HUES6 (cell line): ENCODE data around the gene MDC1.

ENCODE experiments used
- H3K27ac ChIP-seq: 2 replicates; pipeline ENCODE4 v1.7.0; 2013; ENCODE audit warnings: low read depth, mild to moderate bottlenecking, low read length, inconsistent platforms
- H3K27me3 ChIP-seq: 2 replicates; pipeline ENCODE4 v1.6.1; 2013; ENCODE audit warnings: low read length; ENCODE audit not compliant: control insufficient read depth, insufficient read depth
- H3K36me3 ChIP-seq: 2 replicates; pipeline ENCODE4 v1.6.1; 2013; ENCODE audit warnings: low read length; ENCODE audit not compliant: control insufficient read depth, insufficient read depth
- H3K4me1 ChIP-seq: 2 replicates; pipeline ENCODE4 v1.6.1; 2013; ENCODE audit warnings: low read length; ENCODE audit not compliant: control insufficient read depth, insufficient read depth
- H3K4me3 ChIP-seq: 2 replicates; pipeline ENCODE4 v1.5.1; 2013; ENCODE audit warnings: low read depth, low read length
- H3K9ac ChIP-seq: one replicate; pipeline ENCODE4 v1.6.1; 2013; ENCODE audit warnings: mild to moderate bottlenecking, low read length
- H3K9me3 ChIP-seq: 2 replicates; pipeline ENCODE4 v1.6.1; 2013; ENCODE audit warnings: low read depth, low read length; ENCODE audit not compliant: control insufficient read depth, insufficient read depth

Gene MDC1

DNA sequence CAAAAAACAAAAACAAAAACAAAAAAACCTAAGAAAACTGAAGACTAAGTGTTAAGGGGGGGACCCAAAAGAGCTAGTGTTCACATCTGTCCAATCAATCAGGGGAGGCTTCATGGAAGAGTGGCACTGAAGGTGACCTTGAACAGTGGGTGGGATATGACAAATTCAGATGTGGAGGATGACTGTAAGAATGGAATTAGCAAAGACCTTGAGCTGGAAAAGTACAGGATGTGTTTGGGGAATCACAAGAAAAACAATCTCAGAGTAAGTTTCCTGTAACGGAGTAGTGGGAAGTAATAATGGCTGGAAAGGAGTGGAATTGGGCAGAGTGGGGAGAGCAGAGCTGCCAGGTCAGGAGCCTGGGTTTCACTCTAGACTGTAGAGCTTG lies 30.2 kb upstream of the MDC1 start:
- Histone ChIP-seq H3K9ac (no peak overlapping the region), H3K27me3 (no peaks in the 10 kb centered on the region), H3K36me3 (peaks cover 12% of the 10 kb centered on the region; the same call in 1 of the 2 replicates), H3K27ac (no peak overlapping the region), H3K4me3 (no peak overlapping the region), H3K4me1 (peaks cover 20% of the 10 kb centered on the region), H3K9me3 (no peaks in the 10 kb centered on the region)

DNA sequence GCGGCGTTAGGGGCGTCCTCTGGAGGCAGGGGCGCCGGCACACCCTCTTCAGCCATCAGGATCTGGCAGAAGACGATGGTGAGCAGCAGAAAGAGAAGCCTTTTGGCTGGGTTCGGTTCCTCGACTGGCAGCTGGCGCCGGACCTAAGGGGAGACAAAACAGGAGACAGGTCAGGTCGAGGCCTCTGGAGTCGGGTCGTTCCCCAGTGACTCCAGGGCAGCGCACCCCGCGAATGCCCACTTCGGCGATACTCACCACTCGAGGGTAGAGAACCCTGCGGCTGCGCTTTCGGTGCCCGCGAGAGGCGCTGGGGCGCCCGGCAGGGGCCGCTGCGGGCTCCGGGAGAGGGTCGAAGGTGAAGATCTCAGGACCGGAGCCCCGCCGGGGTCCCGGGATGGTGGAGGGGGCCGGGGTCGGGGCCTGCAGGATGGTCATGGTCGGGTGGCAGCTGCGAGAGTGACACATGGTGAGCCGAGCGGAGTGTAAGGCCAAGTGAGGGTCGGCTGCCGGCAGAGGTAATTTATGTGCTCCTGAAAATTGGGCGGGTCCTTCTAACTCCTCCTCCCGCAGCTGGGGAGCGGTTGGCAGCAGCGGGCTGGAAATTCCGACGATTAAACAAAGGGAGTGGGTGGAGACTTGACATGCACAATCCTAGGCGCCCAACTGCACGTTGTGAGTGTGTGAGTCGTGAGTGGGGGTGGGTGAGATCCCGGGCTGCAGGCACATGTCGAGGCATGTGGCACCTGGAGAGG lies 27.1 kb upstream of the MDC1 start, which contains the start of gene IER3:
IER3 (minus strand) TSS at position 494 of the 752 bp plus-strand sequence; CDS start at position 465, 29 bp downstream.
- Histone ChIP-seq H3K4me3 (peak within 1 kb of the TSS; percentile 97), H3K36me3 (peaks cover 30% of the 10 kb centered on the region), H3K4me1 (peaks cover 24% of the 10 kb centered on the region), H3K9me3 (no peaks in the 10 kb centered on the region), H3K27me3 (no peaks in the 10 kb centered on the region), H3K27ac (peak within 1 kb of the TSS; percentile 62; the same call in 1 of the 2 replicates), H3K9ac (peak within 1 kb of the TSS; percentile 99)

DNA sequence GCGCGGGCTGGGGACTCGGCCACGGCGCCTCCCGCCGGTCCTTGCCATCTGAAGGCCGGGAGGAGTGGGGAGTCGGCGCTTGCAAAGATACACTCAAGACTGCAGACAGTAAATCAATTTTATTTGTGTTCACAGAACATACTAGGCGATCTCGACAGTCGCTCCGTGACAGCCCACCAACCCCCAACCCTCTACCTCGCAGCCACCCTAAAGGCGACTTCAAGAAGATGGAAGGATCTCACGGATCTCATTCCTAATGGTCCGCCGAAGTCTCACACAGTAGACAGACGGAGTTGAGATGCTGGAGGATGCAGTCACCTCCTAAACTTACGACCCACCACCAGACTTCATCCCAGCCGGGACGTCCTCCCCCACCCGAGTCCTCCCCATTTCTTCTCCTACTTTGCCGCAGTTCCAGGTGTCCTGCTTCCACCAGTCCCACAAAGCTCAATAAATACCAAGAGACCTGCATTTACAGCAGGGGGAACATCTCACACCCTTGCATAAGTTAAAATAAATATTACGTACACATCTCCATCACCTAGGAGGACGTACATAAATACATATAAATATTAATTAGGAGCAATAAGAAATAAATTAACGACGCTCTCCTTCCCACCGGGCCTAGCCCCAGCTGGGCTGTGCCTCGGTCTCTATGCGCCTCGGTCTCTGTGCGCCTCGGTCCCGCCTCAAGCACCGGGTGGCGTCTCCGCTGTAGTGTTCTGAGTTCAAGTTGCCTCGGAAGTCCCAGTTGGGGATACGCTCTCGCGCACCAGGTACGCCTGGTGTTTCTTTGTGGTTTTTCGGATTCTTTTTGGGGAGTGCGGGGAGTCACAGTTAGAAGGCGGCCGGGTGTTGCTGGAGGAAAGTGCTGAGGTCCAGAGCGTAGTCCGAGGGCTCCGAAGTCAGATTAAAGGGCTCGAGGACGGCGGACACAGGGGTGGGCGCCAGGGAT lies 26.3 kb upstream of the MDC1 start:
- H3K27me3 ChIP-seq, result no peaks in the 10 kb centered on the region
- H3K4me3 ChIP-seq, result peak overlapping the region; percentile 97
- peaks cover 38% of the 10 kb centered on the region for H3K36me3 ChIP-seq
- H3K9me3 ChIP-seq, result no peaks in the 10 kb centered on the region
- H3K9ac ChIP-seq, result peak overlapping the region; percentile 99
- peak overlapping the region; percentile 62; the same call in 1 of the 2 replicates for H3K27ac ChIP-seq
- H3K4me1 ChIP-seq, result peaks cover 15% of the 10 kb centered on the region; the same call in 1 of the 2 replicates

DNA sequence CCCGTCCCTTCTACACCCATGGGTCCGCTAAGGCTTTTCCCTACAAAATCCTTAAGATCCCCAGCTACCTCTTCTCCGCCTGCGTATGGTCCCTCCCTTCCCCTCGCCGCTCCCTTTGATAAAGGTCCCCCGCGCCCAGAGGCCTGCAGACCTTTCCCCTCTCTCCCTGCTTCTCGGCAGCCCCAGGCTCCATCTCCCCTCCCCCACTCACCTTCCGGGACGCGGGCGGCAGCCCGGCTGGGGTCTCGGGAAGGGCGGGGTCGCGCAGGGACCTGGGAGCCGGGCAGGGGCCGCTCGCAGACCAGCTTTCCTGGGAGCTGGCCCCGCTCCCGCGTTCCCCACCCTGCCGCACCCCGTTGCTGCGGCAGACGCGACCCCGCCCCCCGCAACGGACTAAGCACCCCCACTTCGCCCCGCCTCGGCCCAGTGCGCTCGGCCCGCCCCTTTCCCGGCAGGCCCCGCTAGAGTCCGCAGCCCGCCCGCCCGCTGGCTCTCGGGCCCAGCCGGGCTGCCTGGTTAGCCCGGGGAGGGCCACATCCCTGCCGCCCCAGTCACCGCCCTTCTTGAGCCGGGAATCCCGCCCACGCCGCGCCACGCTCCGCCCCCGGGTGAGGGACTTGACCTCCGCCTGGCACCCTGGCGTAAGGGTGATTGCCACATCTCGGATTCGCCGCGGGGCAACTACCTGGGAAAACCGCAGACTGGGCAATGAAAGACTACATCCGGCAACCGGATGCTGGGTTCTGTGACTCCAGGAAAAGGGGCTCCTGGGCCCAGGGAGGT lies 25.4 kb upstream of the MDC1 start, which contains the start of gene FLOT1:
FLOT1 (minus strand) TSS at position 372 of the 783 bp plus-strand sequence. CDS start 498 bp downstream, outside the sequence.
- H3K27me3 ChIP-seq, result no peaks in the 10 kb centered on the region
- H3K4me1 ChIP-seq, result peaks cover 15% of the 10 kb centered on the region; the same call in 1 of the 2 replicates
- H3K4me3 ChIP-seq, result peak within 1 kb of the TSS; percentile 97
- peak within 1 kb of the TSS; percentile 99 for H3K9ac ChIP-seq
- H3K9me3 ChIP-seq, result no peaks in the 10 kb centered on the region
- H3K27ac ChIP-seq, result peak within 1 kb of the TSS; percentile 62; the same call in 1 of the 2 replicates
- peaks cover 47% of the 10 kb centered on the region for H3K36me3 ChIP-seq

DNA sequence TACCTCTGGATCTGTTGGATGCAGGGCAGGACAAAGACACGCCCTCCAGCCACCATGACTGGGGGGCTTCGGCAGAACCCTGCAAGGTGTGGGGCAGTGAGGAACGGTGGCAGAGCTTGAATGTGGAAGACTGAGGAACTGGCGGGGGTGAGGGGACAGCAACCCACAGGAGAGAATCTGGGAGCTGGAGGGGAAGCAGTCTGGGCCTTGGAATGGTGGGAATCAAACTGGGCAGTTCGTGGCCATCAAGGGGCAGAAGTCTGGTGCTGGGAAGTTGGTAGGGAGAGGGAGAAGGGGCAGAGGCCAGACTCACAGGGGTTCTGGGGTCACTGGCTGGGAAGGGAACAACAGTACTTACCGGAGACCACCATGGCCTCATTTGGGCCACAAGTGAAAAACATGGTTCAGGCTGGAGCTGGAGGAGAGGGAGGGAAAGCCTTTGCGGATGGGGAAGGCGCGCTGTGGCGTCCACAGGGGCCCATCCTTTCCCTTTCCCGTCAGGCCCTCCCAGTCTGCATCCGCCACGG lies 24.8 kb upstream of the MDC1 start:
- Histone ChIP-seq H3K27me3 (no peaks in the 10 kb centered on the region), H3K4me3 (peak overlapping the region; percentile 97), H3K4me1 (peaks cover 15% of the 10 kb centered on the region; the same call in 1 of the 2 replicates), H3K9ac (peak overlapping the region; percentile 99), H3K36me3 (peaks cover 53% of the 10 kb centered on the region), H3K27ac (peak overlapping the region; percentile 62; the same call in 1 of the 2 replicates), H3K9me3 (no peaks in the 10 kb centered on the region)

DNA sequence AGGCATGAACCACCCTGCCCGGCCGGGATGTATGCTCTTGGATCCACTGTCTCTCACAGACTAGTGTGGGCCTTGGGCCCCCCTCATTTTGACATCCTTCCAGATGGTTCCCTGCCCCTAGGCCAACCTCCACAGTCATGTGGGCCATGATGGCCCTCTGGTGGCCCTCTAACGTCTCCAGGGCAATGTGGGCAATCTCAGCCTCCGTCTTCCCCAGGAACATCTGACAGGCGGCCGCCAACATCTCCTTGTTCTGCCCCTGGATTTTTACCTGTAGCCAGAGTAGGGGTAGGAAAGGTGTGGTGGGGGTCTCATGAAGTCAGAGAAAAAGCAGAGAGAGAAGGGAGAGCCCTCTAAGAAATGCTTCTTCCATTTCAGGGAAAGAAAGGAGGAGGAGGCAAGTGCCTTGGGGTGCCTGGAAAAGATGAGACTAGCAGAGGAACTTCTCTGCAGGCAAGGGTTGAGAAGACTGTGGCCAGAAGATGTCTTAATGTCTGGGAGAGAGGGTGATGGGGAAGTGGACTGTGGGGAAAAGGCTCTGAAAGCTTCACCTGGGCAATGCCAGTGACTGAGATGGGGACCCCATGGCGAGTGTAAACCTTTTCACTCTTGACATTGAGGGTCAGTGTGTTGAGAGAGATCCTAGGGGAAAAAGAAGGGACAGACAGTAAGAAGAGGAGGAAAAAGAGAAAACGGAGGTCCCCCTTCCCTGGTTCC lies 24.1 kb upstream of the MDC1 start:
- H3K4me3 ChIP-seq, result peak overlapping the region; percentile 97
- peak overlapping the region; percentile 99 for H3K9ac ChIP-seq
- H3K27me3 ChIP-seq, result no peaks in the 10 kb centered on the region
- H3K27ac ChIP-seq, result peak overlapping the region; percentile 62; the same call in 1 of the 2 replicates
- H3K4me1 ChIP-seq, result peaks cover 15% of the 10 kb centered on the region; the same call in 1 of the 2 replicates
- peaks cover 57% of the 10 kb centered on the region for H3K36me3 ChIP-seq
- no peaks in the 10 kb centered on the region for H3K9me3 ChIP-seq

DNA sequence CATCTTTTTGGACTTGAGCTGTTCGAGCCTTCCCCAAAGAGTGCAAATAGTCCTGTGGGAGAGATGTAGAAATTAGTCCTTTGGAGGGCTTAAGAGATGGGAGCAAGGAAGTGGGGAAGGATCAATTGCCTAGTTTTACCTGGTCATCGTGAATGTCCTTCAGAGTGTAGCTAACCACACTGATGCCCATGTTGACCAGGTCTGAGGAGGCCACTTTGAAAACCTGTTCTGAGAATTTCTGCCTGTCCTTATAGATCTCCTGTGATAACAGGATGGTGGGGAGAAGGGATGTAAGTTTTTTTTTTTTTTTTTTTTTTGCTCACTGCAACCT lies 23.4 kb upstream of the MDC1 start:
- no peak overlapping the region for H3K27ac ChIP-seq
- peak overlapping the region; percentile 2 for H3K9ac ChIP-seq
- no peak overlapping the region for H3K4me3 ChIP-seq
- no peaks in the 10 kb centered on the region for H3K9me3 ChIP-seq
- H3K36me3 ChIP-seq, result peaks cover 64% of the 10 kb centered on the region
- peaks cover 15% of the 10 kb centered on the region; the same call in 1 of the 2 replicates for H3K4me1 ChIP-seq
- H3K27me3 ChIP-seq, result no peaks in the 10 kb centered on the region

DNA sequence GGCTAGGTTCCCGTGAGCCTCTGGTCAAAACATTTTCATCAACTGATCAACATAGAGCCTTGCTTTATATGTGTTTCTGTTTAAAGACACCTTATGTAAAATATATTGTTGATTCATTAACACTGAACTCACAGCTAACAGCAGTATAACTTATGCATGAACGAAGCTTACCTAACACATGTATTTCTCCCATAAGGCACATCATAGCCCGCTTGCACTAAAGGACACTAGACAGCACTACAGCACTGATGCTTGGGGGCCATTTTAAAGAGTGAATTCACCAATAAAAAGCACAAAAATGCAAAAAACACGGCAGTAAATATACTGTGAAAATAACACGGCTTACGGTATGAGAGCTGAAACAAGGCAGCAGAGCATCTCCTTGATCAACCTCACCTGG lies 21.5 kb upstream of the MDC1 start:
- Histone ChIP-seq H3K4me3 (no peak overlapping the region), H3K4me1 (peaks cover 8% of the 10 kb centered on the region; the same call in 1 of the 2 replicates), H3K36me3 (peaks cover 77% of the 10 kb centered on the region), H3K9ac (no peak overlapping the region), H3K27ac (no peak overlapping the region), H3K27me3 (no peaks in the 10 kb centered on the region), H3K9me3 (no peaks in the 10 kb centered on the region)

DNA sequence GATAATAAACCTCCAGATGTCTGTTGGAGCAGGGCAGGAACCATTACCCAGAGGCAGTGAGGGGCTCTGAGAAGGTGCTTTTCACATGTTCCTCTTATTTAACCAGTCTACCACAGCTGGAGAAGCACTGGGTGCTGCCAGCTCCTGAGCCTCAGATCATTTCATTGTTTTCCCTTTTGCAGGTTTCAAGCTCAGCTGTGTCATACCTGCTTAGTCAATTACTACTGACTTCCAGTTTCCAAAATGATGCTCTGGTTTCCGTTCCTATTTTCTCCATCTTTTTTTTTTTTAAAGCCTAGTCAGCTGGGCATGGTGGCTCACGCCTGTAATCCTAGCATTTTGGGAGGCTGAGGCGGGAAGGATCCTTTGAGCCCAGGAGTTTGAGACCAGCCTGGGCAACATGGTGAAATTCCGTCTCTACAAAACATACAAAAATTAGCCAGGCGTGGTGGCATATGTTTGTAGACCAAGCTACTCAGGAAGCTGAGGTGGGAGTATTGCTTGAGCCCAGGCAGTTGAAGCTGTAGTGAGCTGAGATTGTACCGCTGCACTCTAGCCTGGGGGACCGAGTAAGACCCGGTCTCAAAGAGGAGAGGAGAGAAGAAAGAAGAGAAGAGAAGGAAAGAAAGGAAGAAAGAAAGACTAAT lies 18.7 kb upstream of the MDC1 start:
- Histone ChIP-seq H3K4me3 (no peak overlapping the region), H3K36me3 (peaks cover 82% of the 10 kb centered on the region), H3K9ac (no peak overlapping the region), H3K9me3 (no peaks in the 10 kb centered on the region), H3K27me3 (no peaks in the 10 kb centered on the region), H3K27ac (no peak overlapping the region), H3K4me1 (no peaks in the 10 kb centered on the region; the same call in 1 of the 2 replicates)
